Rectal smooth muscle tissue (tissue), 1 donor: ENCODE data around the gene AVEN.
"Not testable (repeated sequence)": the region's sequence is repeated elsewhere in the genome, so short reads cannot be mapped to it uniquely, and the experiment has no call there.

ENCODE experiments used
- H3K27ac ChIP-seq: one replicate; pipeline ENCODE4 v1.7.0; 2013; ENCODE audit warnings: low read depth, low read length, inconsistent platforms
- H3K27me3 ChIP-seq: one replicate; pipeline ENCODE4 v1.7.0; 2013; ENCODE audit warnings: low read length; ENCODE audit not compliant: control insufficient read depth, insufficient read depth
- H3K36me3 ChIP-seq: one replicate; pipeline ENCODE4 v1.7.0; 2013; ENCODE audit warnings: low read length; ENCODE audit not compliant: control insufficient read depth, insufficient read depth
- H3K4me1 ChIP-seq: one replicate; pipeline ENCODE4 v1.7.0; 2013; ENCODE audit warnings: low read length; ENCODE audit not compliant: control insufficient read depth, insufficient read depth
- H3K4me3 ChIP-seq: one replicate; pipeline ENCODE4 v1.7.0; 2013; ENCODE audit warnings: low read length
- H3K9ac ChIP-seq: one replicate; pipeline ENCODE4 v1.7.0; 2013; ENCODE audit warnings: low read length

AVEN gene

GRCh38 chr15:33823119-33823518 is 215.9 kb downstream of the AVEN start:
- Histone ChIP-seq H3K4me3 (no peak overlapping the region), H3K9ac (no peak overlapping the region), H3K36me3 (no peaks in the 10 kb centered on the region), H3K27ac (no peak overlapping the region), H3K4me1 (no peaks in the 10 kb centered on the region), H3K27me3 (no peaks in the 10 kb centered on the region)

- H3K36me3 ChIP-seq: no peaks in the 10 kb centered on the region
- H3K27me3 ChIP-seq: no peaks in the 10 kb centered on the region
These were observed 216.5 kb downstream of the AVEN start for GRCh38 chr15:33822479-33822878.

GRCh38 chr15:33819499-33819898 is 219.5 kb downstream of the AVEN start:
- not testable (repeated sequence) for H3K27ac ChIP-seq, H3K9ac ChIP-seq, H3K4me1 ChIP-seq, H3K36me3 ChIP-seq, H3K4me3 ChIP-seq, H3K27me3 ChIP-seq

More at GRCh38 chr15:33822479-33822878, 216.5 kb downstream of the AVEN start:
- H3K9ac ChIP-seq: no peak overlapping the region
- no peak overlapping the region for H3K27ac ChIP-seq
- H3K4me1 ChIP-seq: no peaks in the 10 kb centered on the region
- H3K4me3 ChIP-seq: no peak overlapping the region
